HG03575 (cell line): ENCODE measurements around the gene HMG20B.
"Not testable (repeated sequence)": the region's sequence is repeated elsewhere in the genome, so short reads cannot be mapped to it uniquely, and the experiment has no call there.

Experiments used
- ATAC-seq: cut with Tn5 transposase; IDR thresholded peaks from one replicate; pipeline ENCODE4 v1.9.1; 2021; ENCODE audit not compliant: unreplicated experiment, insufficient number of reproducible peaks, low FRiP score; ENCODE audit errors: extremely low read depth

HMG20B gene

GRCh38 chr19:3572855-3573161, at the start of gene HMG20B:
TSS of gene HMG20B (plus strand) at chr19:3572944. CDS start at chr19:3573310, 366 bp downstream.
- no peak for ATAC-seq

- ATAC-seq: no peak
These were observed 49.2 kb upstream of the HMG20B start for GRCh38 chr19:3523361-3524077.

GRCh38 chr19:3524078-3524842, 48.5 kb upstream of the HMG20B start:
- ATAC-seq: no peak

- ATAC-seq: no peak
These were observed 47.8 kb upstream of the HMG20B start for GRCh38 chr19:3524904-3525451.

DNA sequence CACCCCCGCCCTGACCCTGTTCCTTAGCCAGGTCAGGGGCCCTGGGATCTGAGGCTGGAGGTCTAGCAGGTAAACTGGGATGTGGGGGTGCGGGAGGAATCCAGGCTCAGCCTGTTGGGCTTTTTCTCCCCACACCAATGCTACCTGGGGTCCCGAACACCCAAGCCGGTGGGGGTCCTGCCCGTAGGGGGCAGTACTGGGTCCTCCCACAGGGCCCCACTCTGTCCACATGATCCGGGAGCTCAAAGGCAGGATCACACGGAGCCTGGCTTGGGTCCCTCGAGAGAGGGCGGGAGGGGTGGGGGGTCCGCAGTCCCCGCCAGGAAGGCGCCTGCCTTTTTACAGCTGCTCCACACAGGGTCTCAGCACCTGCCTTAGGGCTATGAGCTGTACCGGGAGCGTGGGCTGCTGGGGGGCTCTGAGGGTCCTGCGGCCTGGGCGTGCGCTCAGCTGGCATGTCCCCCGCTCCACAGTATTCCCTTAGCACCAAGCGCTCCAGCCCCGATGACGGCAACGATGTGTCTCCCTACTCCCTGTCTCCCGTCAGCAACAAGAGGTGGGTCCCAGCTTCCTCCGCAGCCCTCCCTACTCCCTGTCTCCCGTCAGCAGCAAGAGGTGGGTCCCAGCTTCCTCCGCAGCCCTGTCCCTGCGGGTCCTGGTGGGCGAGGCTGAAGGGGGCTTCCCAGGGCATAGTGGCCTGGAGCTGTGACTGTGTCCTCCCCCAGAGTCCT, 46.1 kb upstream of the HMG20B start:
- ATAC-seq: no peak

DNA sequence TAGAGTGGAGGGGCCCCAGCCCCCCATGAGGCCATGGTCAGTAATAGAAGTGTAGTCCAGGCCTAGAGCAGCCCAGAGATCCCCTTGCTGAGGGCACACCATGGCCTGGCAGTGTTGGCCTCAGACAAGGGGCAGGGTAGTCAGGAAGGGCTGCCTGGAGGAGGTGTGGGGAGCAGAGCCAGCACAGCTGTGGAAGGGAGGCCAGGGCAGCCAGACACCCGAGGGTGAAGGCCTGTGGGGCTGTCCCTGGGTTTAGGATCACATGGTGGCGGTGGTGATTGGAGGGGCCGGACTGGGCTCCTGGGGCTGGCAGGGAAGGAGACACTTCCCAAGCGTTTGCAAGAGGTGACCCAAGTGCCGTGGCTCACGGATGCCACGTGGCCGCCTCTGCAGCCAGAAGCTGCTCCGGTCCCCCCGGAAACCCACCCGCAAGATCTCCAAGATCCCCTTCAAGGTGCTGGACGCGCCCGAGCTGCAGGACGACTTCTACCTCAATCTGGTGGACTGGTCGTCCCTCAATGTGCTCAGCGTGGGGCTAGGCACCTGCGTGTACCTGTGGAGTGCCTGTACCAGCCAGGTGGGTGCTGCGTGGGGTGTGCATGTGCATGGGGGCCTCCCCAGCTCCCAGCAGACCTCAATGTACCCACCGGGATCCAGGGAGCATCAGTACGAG, 45.4 kb upstream of the HMG20B start:
- no peak for ATAC-seq

GRCh38 chr19:3528080-3528479, 44.7 kb upstream of the HMG20B start:
- ATAC-seq: no peak

DNA sequence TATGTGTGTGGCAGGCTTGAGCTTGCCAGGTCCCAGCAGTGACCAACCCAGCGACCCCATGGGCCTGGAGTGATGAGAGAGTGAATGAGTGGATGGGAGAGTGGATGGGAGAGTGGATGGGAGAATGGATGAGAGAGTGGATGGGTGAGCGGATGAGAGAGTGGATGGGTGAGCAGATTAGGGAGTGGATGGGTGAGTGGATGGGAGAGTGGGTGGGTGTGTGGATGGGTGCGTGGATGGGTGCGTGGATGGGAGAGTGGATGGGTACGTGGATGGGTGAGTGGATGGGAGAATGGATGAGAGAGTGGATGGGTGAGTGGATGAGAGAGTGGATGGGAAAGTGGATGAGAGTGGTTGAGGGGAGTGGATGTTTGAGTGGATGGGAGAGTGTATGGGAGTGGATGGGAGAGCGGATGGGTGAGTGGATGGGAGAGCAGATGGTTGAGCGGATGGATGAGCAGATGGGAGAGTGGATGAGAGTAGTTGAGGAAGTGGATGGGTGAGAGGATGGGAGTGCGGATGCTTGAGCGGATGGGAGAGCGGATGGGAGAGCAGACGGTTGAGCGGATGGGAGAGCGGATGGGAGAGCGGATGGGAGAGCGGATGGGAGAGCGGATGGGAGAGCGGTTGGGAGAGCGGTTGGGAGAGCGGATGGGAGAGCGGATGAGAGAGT, 44.1 kb upstream of the HMG20B start:
- ATAC-seq: no peak

GRCh38 chr19:3529299-3529698, 43.4 kb upstream of the HMG20B start:
- ATAC-seq: not testable (repeated sequence)

- ATAC-seq: no peak
These were observed 42.4 kb upstream of the HMG20B start for GRCh38 chr19:3530389-3530788.

DNA sequence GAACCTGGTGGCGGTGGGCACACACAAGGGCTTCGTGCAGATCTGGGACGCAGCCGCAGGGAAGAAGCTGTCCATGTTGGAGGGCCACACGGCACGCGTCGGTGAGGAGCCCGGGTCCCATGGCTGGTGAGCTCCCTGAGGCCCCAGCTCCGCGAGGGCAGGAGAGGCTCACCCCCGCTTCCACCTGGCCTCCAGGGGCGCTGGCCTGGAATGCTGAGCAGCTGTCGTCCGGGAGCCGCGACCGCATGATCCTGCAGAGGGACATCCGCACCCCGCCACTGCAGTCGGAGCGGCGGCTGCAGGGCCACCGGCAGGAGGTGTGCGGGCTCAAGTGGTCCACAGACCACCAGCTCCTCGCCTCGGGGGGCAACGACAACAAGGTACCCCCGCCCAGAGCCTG, 41.0 kb upstream of the HMG20B start:
- ATAC-seq: no peak

- ATAC-seq: no peak
These were observed 40.5 kb upstream of the HMG20B start for GRCh38 chr19:3532154-3532786.

- ATAC-seq: no peak
These were observed 39.7 kb upstream of the HMG20B start for GRCh38 chr19:3533033-3533432.

DNA sequence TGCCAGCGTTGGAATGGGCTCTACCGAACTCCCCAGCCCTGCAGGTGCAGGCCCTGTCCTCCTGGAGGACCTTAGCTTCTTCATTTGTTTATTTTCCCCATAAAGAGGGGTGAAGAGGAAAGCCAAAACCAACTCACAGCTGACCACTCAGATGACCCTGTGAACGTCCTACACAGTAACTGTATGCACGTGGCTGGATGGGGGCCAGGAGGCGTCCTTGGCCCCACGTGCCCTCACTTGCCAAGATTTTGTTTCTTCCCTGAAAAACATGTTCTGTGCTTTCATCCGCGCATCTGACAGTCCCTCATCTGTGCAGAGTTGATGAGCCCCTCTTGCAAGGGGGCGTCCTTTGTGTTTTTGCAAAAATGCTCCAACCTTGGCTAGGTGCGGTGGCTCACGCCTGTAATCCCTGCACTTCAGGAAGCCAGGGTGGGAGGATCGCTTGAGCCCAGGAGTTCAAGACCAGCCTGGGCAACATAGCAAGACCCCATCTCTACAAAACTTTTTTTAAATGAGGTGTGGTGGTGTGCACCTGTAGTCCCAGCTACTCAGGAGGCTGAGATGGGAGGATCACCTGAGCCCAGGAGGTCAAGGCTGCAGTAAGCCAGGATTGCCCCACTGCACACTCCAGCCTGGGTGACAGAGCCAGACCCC, 39.1 kb upstream of the HMG20B start:
- no peak for ATAC-seq

DNA sequence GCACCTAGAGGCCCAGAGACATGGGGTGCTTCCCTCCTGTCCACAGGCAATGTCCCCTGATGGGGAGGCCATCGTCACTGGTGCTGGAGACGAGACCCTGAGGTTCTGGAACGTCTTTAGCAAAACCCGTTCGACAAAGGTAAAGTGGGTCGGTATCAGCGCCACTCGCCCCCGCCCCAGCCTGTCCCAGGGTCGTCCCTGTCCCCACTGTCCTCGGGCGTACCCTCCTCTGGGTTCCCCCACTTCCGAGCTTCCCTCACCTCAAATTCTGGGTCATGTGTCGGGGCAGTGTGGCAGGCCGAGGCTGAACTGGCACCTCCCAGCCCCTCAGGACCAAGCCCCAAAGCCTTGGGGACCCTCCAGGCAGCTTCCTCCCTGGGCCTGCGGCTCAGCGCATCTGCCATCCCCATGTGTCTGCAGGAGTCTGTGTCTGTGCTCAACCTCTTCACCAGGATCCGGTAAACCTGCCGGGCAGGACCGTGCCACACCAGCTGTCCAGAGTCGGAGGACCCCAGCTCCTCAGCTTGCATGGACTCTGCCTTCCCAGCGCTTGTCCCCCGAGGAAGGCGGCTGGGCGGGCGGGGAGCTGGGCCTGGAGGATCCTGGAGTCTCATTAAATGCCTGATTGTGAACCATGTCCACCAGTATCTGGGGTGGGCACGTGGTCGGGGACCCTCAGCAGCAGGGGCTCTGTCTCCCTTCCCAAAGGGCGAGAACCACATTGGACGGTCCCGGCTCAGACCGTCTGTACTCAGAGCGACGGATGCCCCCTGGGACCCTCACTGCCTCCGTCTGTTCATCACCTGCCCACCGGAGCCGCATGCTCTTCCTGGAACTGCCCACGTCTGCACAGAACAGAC, 38.1 kb upstream of the HMG20B start:
- ATAC-seq: no peak

- no peak for ATAC-seq
These were observed 37.6 kb upstream of the HMG20B start for GRCh38 chr19:3535235-3535535.

- no peak for ATAC-seq
These were observed 37.2 kb upstream of the HMG20B start for GRCh38 chr19:3535563-3535965.
